Retina (tissue), 1 donor: ENCODE measurements around the gene MAP3K1.
"Not testable (repeated sequence)": the region's sequence is repeated elsewhere in the genome, so short reads cannot be mapped to it uniquely, and the experiment has no call there.

ENCODE experiments used
- DNase-seq: peaks from one replicate; pipeline ENCODE4 v3.0.0-alpha.2; 2016

The MAP3K1 gene

DNA sequence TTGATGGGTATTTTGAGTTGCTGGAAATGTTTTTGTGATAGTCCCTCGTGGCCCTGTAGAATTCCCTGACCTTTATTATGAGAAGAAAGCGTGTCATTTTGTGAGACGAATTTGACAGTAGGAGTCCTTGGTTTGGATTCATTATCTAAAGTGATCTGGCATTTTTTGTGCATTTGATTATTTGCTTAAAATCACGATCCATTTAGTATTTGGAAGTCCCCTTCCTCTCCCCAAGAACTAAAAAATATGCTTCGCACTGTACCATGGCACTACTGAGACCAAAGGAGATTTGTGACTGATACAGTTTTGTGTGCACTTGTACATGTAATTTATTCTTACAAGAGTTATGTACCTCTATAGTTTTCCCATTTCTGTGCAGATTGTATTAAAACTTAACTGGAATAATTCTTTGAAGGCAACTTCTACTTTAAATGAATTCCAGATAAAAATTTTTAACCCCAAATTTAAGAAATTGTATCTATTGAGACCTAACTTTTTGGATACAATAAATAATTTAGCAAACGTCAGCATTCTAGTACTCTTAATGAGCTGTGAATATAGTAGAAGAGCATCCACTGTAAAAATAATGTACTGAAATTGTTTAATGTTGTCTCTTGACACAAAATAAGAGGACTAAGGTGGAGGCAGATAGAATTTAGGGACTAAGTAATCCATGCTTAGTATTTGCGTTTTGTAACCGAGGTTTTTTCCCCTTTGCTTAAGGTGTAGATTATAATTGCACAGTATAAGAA, 2.1 kb downstream of the MAP3K1 start:
- DNase-seq, result no peak

DNA sequence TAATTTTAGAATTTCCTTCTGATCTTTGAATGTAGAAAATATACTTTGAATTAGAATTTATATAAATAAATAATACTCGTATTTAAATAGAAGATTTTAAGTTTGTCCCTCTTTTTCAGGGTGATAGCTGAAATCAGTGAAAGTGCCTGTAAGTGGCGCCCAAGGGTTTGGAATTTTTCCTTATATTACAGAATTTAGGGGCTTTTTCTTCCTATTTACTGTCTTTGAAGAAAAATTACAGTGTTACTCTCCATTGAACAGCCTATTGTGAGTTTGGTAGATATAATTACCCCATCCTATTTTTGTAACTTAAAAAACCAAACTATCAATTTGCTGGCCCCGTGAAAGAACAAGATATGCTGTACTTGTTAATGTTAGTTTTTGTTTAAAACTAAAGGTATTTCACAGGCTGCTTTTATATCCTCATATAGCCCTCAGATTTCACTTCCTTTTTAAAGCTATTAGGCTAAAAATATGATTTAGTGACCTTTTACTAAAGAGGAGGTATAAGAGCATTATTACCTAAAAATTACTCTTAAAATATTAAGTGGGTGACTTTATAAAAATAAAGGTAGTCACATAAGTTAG, 3.2 kb downstream of the MAP3K1 start:
- DNase-seq, result no peak

DNA sequence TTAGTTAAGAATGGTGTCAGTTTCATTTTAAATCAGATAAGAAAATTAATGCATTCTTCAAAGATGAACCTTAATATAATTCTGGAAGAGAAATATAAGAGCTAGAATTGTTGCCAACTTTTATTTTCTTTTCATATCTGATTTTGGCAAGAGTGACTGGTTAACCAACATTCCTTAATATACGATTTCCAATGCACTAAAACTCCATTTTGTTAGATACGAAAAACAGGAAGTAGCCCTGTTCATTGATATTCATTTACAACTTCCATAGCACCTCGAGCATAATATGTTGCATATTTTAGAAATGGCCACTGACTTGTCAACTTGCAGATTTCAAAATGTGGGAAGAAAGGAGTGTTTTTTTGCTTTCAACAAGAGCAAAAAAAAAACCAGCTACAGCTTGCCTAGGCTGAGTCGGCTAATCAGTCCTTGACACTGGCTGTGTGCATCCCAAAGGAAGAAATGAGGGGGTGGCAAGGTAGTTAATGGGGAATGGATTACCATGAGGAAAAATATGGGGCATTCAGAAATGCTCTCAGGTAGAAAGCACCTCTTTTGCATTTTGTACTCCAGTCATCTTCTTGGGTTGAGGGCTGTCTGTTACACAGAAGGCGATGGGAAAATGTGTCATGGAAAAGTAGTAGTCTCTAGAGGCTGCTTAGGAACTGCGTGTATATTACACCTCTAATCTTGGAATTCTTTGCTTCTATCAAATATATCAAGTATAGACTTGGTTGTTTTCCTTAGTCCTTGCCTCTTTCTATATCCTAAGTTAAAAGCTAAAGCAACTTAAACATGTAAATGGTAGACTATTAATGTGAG, 3.9 kb downstream of the MAP3K1 start:
- DNase-seq, result no peak

DNA sequence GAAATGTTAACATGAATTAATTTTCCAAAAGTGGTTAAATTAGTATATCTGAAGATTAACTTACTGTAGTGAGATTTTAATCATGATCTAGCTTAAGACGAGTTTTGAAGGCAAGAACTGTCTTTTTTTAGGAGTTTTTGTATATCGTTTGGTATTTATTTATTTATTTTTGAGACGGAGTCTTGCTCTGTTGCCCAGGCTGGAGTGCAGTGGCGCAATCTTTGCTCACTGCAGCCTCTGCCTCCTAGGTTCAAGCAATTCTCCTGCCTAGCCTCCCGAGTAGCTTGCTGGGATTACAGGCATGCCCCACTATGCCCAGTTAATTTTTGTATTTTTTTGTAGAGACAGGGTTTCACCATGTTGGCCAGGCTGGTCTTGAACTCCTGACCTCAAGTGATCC, 6.5 kb downstream of the MAP3K1 start:
- DNase-seq, result not testable (repeated sequence)

DNA sequence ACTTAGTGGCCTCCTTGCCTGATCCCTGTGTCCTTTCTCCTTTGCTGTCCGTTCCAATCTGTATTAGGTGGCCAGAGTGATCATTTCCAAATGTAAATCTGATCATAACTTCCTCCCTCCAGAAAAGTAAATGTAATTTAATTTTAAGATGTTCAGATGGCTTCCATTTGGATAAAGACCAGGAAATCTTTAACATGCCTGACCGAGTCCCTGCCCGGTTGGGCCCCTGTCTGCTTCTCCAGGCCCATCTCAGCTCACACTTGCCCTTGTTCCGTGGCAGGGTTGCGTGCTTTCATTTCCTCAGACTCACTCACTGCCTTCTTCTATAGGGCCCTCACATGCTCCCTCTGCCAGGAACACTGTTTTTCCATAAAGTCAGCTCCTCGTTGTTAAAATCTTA, 7.6 kb downstream of the MAP3K1 start:
- DNase-seq, result no peak

DNA sequence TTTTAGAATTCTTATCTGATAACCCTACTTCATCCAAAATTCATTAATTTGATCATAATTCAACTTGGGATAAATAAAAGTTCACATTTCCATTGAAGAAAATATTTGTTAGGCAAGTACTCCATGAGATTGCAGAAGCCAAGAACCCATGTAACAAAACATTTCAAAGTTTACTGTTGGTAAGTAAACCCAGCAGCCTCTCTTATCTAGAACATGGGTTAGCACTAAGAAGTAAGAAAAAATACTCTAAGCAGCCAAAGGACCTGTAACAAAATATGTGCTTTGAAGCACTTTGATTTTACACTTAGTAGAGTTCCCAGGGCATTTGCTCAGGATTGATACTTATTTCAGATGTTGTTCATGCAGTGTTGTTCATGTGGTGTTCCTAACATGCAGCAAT, 8.7 kb downstream of the MAP3K1 start:
- no peak for DNase-seq

GRCh38 chr5:56825222-56825824, 10.0 kb downstream of the MAP3K1 start:
- DNase-seq, result no peak

- DNase-seq, result peak; percentile 26
These were observed 11.7 kb downstream of the MAP3K1 start for GRCh38 chr5:56827049-56827448.

GRCh38 chr5:56827924-56828323, 12.6 kb downstream of the MAP3K1 start:
- DNase-seq, result no peak

GRCh38 chr5:56829137-56829908, 14.0 kb downstream of the MAP3K1 start:
- no peak for DNase-seq

GRCh38 chr5:56831773-56832172, 16.4 kb downstream of the MAP3K1 start:
- DNase-seq, result no peak

GRCh38 chr5:56833325-56833724, 18.0 kb downstream of the MAP3K1 start:
- DNase-seq, result no peak

GRCh38 chr5:56837381-56837780, 22.0 kb downstream of the MAP3K1 start:
- no peak for DNase-seq

- DNase-seq, result no peak
These were observed 22.6 kb downstream of the MAP3K1 start for GRCh38 chr5:56837956-56838355.

GRCh38 chr5:56838409-56839039, 23.2 kb downstream of the MAP3K1 start:
- DNase-seq, result peak; percentile 48

DNA sequence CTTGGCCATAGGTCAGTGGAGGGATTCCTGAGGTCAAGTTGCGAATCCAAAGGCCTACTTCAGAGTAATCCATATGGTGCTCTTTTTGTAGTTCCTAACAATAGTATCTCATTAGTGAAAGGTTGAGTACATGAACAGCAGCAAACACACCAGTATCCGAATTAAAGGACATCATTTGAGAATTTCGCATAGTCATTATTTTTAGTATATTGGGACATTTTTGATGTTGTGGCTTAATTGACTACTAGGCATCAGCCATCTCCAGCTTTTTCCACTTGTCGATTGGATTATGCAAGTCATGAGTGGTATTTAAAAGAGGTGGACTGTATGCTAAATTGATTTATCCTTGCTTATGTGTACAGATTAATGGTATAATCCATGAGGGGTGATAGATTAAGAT, 23.7 kb downstream of the MAP3K1 start:
- DNase-seq, result no peak

GRCh38 chr5:56840597-56840996, 25.2 kb downstream of the MAP3K1 start:
- no peak for DNase-seq

- DNase-seq, result no peak
These were observed 29.9 kb downstream of the MAP3K1 start for GRCh38 chr5:56845277-56845676.

DNA sequence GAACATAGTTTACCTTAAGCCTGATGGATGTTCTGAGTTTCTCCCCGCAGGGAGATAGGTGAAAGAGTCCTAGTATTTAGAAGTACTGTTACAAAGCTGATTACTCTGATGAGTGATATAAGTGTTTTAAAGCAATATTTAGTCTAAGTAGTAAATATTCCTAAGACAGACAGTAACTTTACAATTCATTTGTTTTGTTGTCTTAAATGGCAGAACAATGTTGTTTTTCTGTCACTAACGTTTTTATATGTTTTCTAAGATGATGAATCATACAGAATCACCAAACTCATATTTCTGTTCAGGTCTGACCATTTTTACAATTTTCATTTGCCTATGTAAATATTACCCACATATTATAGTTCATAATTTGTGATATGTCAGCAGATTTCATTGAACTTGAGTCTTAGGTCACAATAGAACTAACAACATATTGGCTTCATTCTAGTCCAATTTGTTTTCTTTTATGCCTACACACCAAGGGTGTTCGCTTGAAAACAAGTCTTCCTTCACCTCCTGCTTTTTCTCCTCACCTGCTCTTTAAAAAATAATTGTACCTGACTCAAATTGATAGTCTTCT, 30.6 kb downstream of the MAP3K1 start:
- DNase-seq, result no peak

GRCh38 chr5:56848206-56848605, 32.9 kb downstream of the MAP3K1 start:
- DNase-seq, result no peak

GRCh38 chr5:56849671-56850070, 34.3 kb downstream of the MAP3K1 start:
- no peak for DNase-seq

GRCh38 chr5:56850423-56850822, 35.1 kb downstream of the MAP3K1 start:
- DNase-seq, result no peak
